Effector CD8-positive, alpha-beta T cell (primary cell): ENCODE results near the gene ANO6.

ENCODE experiments used
- DNase-seq: peaks from one replicate; lab custom pipeline; 2025; lab: John Stamatoyannopoulos, UW

The ANO6 gene

DNA sequence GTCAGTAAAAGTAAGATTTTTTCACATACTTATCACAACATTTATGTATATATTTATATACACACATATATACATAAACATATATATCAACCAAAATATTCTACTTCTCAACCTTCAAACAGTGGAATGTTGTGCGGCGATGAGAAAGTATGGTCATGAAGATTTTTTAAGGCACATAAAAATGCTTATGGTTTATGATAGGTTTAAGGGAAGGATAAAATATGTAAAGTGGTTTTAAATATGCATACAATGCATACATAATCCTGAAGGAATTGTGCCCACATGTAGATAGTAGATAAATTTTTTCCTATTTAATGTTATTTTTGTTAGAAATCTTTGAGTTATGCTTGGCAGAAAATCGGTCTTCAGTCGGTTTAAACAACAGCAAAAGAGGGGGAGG, 182.7 kb downstream of the ANO6 start:
- no peak for DNase-seq

DNA sequence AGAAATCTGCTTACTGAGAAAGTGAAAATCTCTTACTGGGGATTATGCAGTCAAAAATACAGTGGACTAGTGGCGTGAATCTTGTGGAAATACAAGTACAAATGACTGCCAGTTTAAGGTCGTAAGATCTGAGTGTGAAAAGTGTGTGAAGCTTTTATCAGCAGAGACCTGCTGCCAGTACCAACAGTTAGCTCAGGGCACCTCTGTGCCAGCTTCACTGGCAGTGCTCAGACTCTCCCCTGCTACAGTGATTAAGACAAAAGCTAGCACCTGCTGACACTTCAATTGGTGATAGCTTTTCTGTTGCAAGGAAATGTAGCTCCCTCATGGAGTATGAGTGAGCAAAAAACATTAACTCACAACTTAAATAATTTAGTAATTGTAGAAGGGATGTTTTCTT, 185.1 kb downstream of the ANO6 start:
- DNase-seq: no peak

DNA sequence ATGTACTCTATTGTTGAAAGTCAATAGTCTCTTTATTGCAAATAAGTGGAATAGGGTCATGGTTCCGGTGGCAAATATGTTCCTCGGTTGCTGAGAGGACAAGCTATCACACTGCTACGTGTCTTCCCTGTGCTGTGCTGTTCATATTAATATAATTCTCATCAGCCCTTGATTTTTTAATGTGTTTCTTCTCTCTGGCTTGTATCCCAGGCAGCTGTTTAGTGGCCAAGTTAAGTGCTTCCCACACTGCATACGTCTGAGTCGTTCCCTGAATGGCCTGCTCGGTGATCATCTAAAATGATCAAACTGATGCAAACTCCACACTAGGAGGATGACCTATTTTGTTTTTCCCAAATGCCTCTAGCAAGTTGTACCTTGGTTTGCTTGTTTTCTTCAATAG, 186.4 kb downstream of the ANO6 start:
- no peak for DNase-seq

DNA sequence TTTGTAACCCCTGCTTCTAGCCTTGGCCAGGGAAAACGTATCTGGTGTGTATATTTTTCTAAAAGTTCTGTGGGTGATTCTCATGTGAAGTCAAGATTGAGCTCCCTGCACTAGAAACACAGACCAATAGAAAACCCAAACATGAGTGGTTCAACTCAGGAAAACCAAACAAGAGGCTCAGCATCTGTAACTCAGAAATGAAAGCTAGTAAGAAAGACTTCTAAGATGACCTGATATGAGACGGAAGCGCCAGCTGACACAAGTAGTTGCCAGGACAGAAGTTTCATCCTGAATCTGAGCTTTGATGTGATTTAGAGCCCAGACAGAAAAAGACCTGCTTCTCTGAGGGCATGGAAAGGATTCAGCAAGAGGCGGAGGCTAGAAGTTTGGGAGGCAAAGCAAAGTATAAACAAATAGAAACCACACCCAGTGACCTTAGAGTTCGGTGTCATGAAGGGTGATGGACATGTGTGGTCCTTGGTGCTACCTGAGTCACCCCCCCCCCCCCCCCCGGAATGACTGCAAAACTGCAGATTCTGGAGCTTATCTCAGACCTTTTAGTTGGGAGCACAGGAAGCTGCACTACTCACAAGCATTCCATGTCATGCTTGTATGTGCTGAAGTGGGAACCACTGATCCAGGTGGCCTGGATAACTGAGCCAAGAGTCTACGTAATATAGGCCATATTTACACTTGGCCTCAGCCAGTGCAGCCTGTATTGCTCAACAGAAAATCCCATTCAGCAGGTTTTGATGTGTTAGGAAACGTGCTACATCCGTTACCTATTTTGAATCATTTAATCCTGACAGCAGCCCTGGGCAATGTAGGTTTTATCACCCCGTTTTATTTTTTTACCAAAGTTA, 191.3 kb downstream of the ANO6 start:
- DNase-seq: no peak

DNA sequence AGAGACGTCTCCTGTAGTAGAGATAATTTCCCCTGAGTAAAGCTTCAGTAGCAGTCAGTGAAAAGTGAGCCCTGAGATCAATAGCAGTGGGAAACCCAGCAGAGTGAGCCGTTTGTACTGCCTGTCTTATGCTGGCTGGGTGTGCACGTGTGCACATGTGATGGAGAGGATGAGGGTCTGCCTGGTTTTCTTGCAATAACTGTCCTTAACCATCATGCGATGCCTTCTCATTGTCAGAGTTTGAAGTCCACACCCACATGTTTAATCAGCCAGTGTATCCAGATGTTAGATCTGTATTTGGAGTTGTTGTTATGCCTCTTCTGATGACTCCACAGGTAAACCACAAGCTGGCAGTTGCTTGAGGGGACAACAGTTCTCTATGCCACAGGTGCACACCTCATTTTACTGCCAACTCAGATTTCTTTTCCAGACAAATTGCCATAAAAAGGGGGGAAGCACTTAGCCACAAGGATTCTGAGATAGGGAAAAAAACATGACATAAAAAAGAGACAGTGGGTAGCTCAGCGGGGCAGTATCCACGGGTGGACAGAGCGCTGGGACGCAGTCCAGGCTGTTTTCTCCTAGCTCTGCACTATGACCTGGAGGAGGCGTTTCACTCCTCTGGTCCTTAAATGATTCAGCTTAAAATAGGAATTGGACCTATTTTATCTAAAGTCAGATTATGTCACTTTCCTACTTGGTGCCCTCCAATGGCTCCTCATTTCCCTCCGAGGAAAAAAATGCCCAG, 192.3 kb downstream of the ANO6 start:
- no peak for DNase-seq

- no peak for DNase-seq
These were observed 192.8 kb downstream of the ANO6 start for GRCh38 chr12:45408729-45409114.

DNA sequence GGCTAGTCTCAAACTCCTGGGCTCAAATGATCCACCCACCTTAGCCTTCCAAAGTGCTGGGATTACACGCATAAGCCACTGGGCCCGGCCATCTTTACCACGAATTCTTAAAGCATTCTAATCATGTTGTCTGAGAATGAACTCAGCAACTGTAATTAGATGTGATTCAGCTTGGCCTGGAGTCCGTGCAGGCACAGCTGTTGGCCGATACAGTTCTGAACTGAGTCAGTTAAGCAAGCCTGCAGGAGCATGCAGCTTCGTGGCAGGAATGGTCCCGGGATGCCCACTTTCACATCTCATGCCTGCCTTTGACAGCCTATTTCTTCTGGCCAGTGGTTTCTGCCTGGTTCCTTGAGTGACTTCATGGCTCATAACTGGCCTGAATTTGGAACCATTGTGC, 194.1 kb downstream of the ANO6 start:
- DNase-seq: no peak

GRCh38 chr12:45411626-45412025, 195.7 kb downstream of the ANO6 start:
- DNase-seq: no peak

- no peak for DNase-seq
These were observed 199.5 kb downstream of the ANO6 start for GRCh38 chr12:45415393-45415817.

DNA sequence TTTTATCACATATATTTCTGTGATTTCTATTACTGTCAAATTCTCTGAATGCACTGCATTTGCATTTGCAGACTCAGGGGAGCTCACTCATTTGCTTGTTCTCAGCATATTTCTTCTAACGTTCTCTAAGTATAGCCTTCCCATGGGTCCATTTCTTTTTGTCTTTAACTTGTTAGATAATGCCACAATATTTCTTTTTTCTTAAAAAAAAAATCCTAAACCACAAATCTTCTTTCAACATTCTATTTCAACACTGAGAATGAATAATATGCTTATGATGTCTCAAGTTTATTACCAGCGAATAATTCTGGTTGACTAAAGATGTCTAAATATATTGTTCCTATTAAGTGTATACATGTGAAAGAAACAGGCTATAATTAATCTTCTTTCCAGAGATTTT, 200.2 kb downstream of the ANO6 start:
- no peak for DNase-seq

- DNase-seq: no peak
These were observed 202.6 kb downstream of the ANO6 start for GRCh38 chr12:45418520-45418919.

- no peak for DNase-seq
These were observed 203.5 kb downstream of the ANO6 start for GRCh38 chr12:45419317-45419814.

DNA sequence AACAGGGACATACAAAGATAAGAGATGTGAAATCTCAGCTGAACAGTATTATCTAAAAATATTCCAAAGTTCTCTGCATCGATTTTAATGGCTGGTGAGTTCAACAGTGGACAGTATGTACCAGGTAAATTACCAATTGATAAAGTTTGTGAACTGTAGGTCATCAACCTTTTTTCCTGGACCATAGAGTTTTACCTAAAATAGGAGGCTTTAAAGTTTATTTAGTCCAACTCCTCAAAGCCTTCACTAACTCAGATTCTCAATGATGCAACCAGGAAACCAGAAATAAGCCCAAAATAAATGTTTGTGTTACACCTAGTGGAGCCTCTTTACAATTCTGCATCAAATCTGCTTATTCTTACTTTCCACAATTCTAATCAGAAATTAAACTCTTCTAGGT, 205.8 kb downstream of the ANO6 start:
- DNase-seq: no peak

DNA sequence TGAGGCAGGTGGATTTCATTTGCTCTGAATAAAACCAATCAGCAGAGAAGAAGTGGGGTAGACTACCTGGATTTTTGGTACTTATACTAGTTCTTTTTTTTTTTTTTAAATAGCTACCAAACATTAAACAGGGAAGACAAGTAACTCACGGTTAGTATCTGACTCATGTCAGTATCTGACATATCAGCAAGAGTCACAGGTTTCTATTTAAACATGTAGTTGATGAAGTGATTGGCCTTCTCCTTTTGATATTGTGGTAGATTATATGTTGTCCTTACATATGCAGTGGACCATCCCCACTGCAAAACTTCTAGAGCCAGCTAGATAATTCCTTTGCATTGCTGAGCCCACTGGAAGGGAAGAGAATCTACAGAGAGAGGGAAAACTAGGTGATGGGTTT, 208.0 kb downstream of the ANO6 start:
- DNase-seq: no peak

- no peak for DNase-seq
These were observed 209.5 kb downstream of the ANO6 start for GRCh38 chr12:45425426-45425825.

GRCh38 chr12:45426294-45426693, 210.4 kb downstream of the ANO6 start:
- DNase-seq: no peak

DNA sequence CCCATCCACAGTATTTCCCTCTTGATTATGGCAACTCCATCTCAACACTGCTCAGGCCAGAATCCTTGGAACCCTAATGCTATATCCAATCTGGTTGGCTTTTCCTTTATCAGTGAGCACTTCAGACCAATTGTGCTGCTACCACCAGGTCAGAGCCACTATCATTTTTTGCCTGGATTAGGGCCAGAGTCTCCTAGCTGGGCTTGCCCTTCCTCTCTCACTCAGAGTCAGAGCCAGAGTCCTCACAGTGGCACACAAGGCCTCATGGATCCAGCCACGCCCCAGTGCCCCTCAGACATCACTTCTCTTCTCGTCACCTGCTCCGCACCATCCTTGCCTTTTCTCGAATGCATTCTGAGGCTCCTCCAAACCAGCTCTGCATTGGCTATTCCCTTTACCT, 211.1 kb downstream of the ANO6 start:
- DNase-seq: no peak

DNA sequence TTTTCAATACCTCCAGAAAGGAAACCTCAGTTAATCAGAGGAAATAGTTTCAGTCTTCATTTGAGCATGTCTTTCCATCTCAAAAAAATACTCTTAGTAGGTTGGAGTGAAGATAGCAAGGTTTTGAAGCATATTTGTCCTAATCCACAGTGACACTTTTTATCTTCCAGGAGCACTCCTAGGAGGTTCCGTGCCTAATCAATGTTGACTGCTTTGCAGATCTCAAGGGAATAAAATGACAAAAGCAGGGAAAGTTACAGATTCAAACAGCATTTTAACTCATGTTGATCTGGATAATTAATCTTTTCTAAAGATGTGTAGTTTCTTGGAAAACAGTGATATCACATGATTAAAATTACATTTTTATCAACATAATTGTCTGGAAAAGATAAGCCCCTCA, 213.9 kb downstream of the ANO6 start:
- DNase-seq: no peak

DNA sequence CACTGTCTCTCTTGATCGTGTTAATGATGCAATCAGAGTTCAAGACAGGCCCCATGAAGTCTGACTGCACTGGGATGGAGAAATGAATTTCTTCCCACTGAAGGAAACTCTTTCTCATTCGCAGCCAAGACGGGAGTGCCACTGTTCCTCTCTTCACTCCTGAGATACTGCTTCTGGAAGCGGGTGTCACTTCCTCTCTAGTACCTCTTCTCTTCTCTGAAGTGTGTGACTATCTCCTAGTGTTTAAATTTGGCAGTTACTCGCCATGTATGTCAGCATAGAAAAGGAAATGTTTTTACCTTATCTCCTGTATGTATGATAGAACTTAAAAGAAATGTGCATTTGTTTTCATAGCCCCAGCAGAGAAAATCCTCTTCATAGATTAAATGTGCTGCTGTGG, 215.2 kb downstream of the ANO6 start:
- no peak for DNase-seq

- no peak for DNase-seq
These were observed 216.8 kb downstream of the ANO6 start for GRCh38 chr12:45432710-45433109.

- no peak for DNase-seq
These were observed 217.6 kb downstream of the ANO6 start for GRCh38 chr12:45433441-45433868.

DNA sequence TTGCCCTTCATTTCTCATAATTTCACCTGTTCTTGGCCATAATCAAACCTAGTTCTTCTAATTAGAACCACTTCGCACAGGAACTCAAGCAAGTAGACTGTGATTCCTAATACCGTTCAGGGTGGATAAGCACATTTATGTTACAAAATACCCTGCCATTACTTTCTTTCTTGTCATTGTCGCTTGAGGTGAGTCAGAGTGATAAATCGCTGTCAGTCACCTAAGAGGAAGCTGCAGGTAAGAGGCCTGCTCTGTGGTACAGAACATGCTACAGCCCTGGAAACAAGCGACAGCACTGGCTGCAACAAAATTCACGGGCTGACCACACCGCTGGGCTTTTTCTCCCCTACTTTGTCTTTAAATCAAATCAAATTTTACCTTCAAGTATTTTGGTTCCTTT, 218.2 kb downstream of the ANO6 start:
- DNase-seq: no peak
